T-helper 2 cell (primary cell): ENCODE results near the gene PTPRC.
"Not testable (repeated sequence)": the region's sequence is repeated elsewhere in the genome, so short reads cannot be mapped to it uniquely, and the experiment has no call there.

Experiments
- DNase-seq, 5 experiments: peaks; one replicate each; pipeline versions ENCODE4 v3.0.0 to v3.0.0-alpha.2; 2012 to 2022
- total RNA-seq, 2 donors: gene quantifications; one replicate each; lab custom pipeline; 2026; lab: John Stamatoyannopoulos, UW

Gene PTPRC
- 1,334 to 1,523 reads per million in 2 donors for total RNA-seq

- peak in 2 of 5 experiments; percentile 46 to 95 for DNase-seq
Observed at GRCh38 chr1:198638894-198639635, at the start of gene PTPRC. Gene PTPRC, plus strand, starts transcription at chr1:198639040. Its CDS starts 229 bp downstream, at chr1:198639269.

GRCh38 chr1:198590454-198590853, 48.4 kb upstream of the PTPRC start:
- DNase-seq, result no peak

- DNase-seq, result no peak
Observed at GRCh38 chr1:198595765-198596164, 43.1 kb upstream of the PTPRC start.

GRCh38 chr1:198597690-198598430, 41.0 kb upstream of the PTPRC start:
- DNase-seq, result no peak

- DNase-seq, result peak in 1 of 5 experiments; percentile 68
Observed at GRCh38 chr1:198598796-198599321, 40.0 kb upstream of the PTPRC start.

GRCh38 chr1:198599749-198600148, 39.1 kb upstream of the PTPRC start:
- DNase-seq, result no peak

GRCh38 chr1:198600906-198601305, 37.9 kb upstream of the PTPRC start:
- DNase-seq, result no peak

- not testable (repeated sequence) for DNase-seq
Observed at GRCh38 chr1:198601310-198601709, 37.5 kb upstream of the PTPRC start.

GRCh38 chr1:198601936-198602889, 36.6 kb upstream of the PTPRC start:
- DNase-seq, result no peak

GRCh38 chr1:198604975-198605374, 33.9 kb upstream of the PTPRC start:
- DNase-seq, result no peak

- DNase-seq, result no peak
Observed at GRCh38 chr1:198605406-198605805, 33.4 kb upstream of the PTPRC start.

GRCh38 chr1:198606020-198606438, 32.8 kb upstream of the PTPRC start:
- no peak for DNase-seq

GRCh38 chr1:198607714-198608113, 31.1 kb upstream of the PTPRC start:
- no peak for DNase-seq

GRCh38 chr1:198610362-198610761, 28.5 kb upstream of the PTPRC start:
- DNase-seq, result no peak

GRCh38 chr1:198611219-198611618, 27.6 kb upstream of the PTPRC start:
- no peak for DNase-seq

- peak in 1 of 5 experiments; percentile 74 for DNase-seq
Observed at GRCh38 chr1:198612471-198613260, 26.2 kb upstream of the PTPRC start.

GRCh38 chr1:198617406-198617805, 21.4 kb upstream of the PTPRC start:
- DNase-seq, result no peak

- DNase-seq, result peak in 1 of 5 experiments; percentile 73
Observed at GRCh38 chr1:198619375-198620140, 19.3 kb upstream of the PTPRC start.

GRCh38 chr1:198620218-198620617, 18.6 kb upstream of the PTPRC start:
- peak in 1 of 5 experiments; percentile 65 for DNase-seq

GRCh38 chr1:198620951-198621824, 17.7 kb upstream of the PTPRC start:
- peak; percentile 24 to 93 (median 64) for DNase-seq
